ENCODE measurements around the gene ABCC1. TPM values are rescaled to one million over a fixed set of nuclear protein-coding genes. Genes with fewer than 3 reads are reported as not detected.

ABCC1 gene
- total and polyA plus RNA-seq, 2 of the 8 experiments (the other 6 are each of a cell fraction or from before 2014, with no cell fraction given): 42.6 to 66.8 TPM

GRCh38 chr16:15963307-15963910 lies 14.0 kb downstream of the ABCC1 start (continued):
- TF ChIP-seq CHD1 (IDR thresholded peaks at IDR 0.05; ENCODE audit: low read depth, low read length) (no peak), KDM1A (IDR thresholded peaks at IDR 0.05; ENCODE audit: borderline replicate concordance, low read length) (no peak), RAD21 (IDR thresholded peaks at IDR 0.05 in 1 of 2, conservative IDR thresholded peaks at IDR 0.05 in 1 of 2; ENCODE audit: low read depth in 2 of 2, low read length in 2 of 2) (no peak)
